Measurements from ENCODE around the gene PRDX6. TPM values are rescaled to one million over a fixed set of nuclear protein-coding genes. Genes with fewer than 3 reads are reported as not detected.
"Not testable (repeated sequence)": the region's sequence is repeated elsewhere in the genome, so short reads cannot be mapped to it uniquely, and the experiment has no call there.

Gene PRDX6
- polyA plus RNA-seq, 1 experiment = 885 TPM

DNA sequence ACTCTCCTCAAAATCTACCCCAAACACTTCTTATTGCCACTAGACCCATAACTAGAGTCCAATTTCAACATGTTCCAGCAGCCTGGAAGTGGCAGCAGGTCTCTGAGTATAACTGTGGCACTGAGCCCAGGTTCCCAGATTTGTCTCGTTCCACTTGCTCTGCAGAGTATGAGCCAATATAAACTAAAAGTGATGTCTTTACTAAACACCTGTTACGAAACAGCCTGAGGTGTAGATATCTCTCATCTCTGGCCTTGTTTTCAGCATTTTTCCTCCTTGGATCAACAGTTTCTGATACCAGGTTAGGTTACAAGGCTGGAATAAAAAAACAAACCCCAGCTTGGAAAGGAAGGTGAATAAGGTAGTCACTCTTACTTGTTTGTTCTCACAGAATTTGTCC lies 25.2 kb upstream of the PRDX6 start:
- Histone ChIP-seq H3K4me3 (ENCODE audit: low read depth, low read length) (no peak overlapping the region), H3K36me3 (ENCODE audit: control insufficient read depth, insufficient read depth, low read length) (no peaks in the 10 kb centered on the region), H3K27me3 (ENCODE audit: control insufficient read depth, insufficient read depth, low read length) (no peaks in the 10 kb centered on the region)
- CTCF ChIA-PET = interaction anchor here (0.6 to 0.9 kb wide), 2 partner anchors 27 to 649 kb away, joined by 3 read pairs; no protein-coding TSS in a partner anchor
- no peak for DNase-seq (ENCODE audit: low read depth)
- TF ChIP-seq, protein P1, sequence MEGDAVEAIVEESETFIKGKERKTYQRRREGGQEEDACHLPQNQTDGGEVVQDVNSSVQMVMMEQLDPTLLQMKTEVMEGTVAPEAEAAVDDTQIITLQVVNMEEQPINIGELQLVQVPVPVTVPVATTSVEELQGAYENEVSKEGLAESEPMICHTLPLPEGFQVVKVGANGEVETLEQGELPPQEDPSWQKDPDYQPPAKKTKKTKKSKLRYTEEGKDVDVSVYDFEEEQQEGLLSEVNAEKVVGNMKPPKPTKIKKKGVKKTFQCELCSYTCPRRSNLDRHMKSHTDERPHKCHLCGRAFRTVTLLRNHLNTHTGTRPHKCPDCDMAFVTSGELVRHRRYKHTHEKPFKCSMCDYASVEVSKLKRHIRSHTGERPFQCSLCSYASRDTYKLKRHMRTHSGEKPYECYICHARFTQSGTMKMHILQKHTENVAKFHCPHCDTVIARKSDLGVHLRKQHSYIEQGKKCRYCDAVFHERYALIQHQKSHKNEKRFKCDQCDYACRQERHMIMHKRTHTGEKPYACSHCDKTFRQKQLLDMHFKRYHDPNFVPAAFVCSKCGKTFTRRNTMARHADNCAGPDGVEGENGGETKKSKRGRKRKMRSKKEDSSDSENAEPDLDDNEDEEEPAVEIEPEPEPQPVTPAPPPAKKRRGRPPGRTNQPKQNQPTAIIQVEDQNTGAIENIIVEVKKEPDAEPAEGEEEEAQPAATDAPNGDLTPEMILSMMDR (IDR thresholded peaks at IDR 0.05; ENCODE audit: insufficient read depth, low read depth, low read length) = no peak
- POLR2A ChIA-PET = no interaction called here

- Histone ChIP-seq H3K4me3 (ENCODE audit: low read depth, low read length) (no peak overlapping the region), H3K36me3 (ENCODE audit: control insufficient read depth, insufficient read depth, low read length) (no peaks in the 10 kb centered on the region), H3K27me3 (ENCODE audit: control insufficient read depth, insufficient read depth, low read length) (no peaks in the 10 kb centered on the region)
- DNase-seq (ENCODE audit: low read depth) = no peak
- ChIA-PET POLR2A (interaction anchor here (0.9 kb wide), 1 partner anchor 414 kb away, joined by 4 read pairs; the partner anchor contains the start of gene ZBTB37), CTCF (interaction anchor here (0.7 to 1.4 kb wide), 3 partner anchors 15 to 47 kb away, joined by 3 to 5 read pairs (median 3); no protein-coding TSS in a partner anchor)
- TF ChIP-seq, protein P1 (IDR thresholded peaks at IDR 0.05; ENCODE audit: insufficient read depth, low read depth, low read length) = no peak
Observed at GRCh38 chr1:173453982-173454381, 23.2 kb upstream of the PRDX6 start.

DNA sequence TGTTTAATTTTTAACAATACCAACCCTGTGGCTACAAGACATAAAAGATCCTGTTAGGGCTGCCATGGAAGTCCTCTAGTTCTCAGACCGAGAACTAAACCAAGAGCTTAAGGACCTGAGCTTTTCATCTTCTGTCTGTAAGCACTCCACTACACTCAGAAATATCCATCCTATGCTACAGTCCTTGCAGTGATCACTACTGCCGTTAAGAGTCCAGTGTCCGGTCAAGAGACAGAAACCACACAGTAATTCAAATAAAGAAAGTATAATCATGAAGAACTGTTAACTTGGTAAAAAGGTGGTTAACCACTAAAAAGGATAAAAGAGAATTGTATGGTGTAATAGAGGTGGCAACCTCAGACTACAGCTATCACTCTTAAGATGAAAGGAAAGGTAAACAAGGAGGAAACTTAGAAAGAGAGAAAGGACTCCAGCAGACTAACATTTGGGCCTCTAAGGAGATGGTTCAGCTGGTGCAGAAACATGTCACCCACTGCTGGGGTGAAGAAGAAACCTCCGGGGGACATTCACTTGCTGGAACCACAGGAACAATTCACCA lies 22.1 kb upstream of the PRDX6 start:
- DNase-seq (ENCODE audit: low read depth) = no peak
- ChIA-PET CTCF (no interaction called here), POLR2A (no interaction called here)
- TF ChIP-seq, protein P1 (IDR thresholded peaks at IDR 0.05; ENCODE audit: insufficient read depth, low read depth, low read length) = no peak
- Histone ChIP-seq H3K27me3 (ENCODE audit: control insufficient read depth, insufficient read depth, low read length) (no peaks in the 10 kb centered on the region), H3K36me3 (ENCODE audit: control insufficient read depth, insufficient read depth, low read length) (peaks cover 4% of the 10 kb centered on the region), H3K4me3 (ENCODE audit: low read depth, low read length) (no peak overlapping the region)

DNA sequence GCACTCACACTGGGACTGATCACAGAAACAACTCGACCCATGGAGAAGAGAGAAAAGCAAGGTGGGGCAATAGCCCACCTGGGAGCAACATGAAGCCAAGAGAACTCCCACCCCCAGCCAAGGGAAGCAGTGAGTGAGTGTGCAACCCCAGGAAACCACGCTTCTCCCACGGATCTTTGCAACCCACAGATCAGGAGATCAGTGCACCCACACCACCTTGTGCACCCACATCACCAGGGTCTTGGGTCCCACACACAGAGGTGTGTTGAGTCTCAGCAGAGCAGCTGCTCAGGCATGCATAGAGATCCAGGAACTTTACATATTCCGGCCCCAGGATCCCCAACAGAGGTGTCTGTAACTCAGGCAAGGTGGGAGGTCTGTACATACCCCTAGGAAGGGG lies 17.2 kb upstream of the PRDX6 start:
- H3K27me3 ChIP-seq (ENCODE audit: control insufficient read depth, insufficient read depth, low read length) = no peaks in the 10 kb centered on the region
- POLR2A ChIA-PET = no interaction called here
- CTCF ChIA-PET = no interaction called here
- no peak overlapping the region for H3K4me3 ChIP-seq (ENCODE audit: low read depth, low read length)
- DNase-seq (ENCODE audit: low read depth) = no peak
- peaks cover 12% of the 10 kb centered on the region for H3K36me3 ChIP-seq (ENCODE audit: control insufficient read depth, insufficient read depth, low read length)
- TF ChIP-seq, protein P1 (IDR thresholded peaks at IDR 0.05; ENCODE audit: insufficient read depth, low read depth, low read length) = no peak

DNA sequence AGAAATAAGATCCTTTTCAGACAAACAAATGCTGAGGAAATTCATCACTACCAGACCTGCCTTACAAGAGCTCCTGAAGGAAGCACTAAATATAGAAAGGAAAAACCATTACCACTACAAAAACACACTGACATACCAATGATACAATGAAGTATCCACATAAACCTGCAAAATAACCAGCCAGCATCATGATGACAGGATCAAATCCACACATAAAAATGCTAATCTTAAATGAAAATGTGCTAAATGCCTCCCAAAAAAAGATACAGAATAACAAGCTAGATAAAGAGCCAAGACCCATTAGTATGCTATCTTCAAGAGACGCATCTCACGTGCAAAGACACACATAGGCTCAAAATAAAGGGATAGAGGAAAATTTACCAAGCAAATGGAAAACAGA lies 14.5 kb upstream of the PRDX6 start:
- H3K4me3 ChIP-seq (ENCODE audit: low read depth, low read length); POLR2A ChIA-PET; H3K27me3 ChIP-seq (ENCODE audit: control insufficient read depth, insufficient read depth, low read length); DNase-seq (ENCODE audit: low read depth): not testable (repeated sequence)
- CTCF ChIA-PET = interaction anchor here (1.2 to 1.3 kb wide), 3 partner anchors 11 to 33 kb away, joined by 3 read pairs; no protein-coding TSS in a partner anchor
- peaks cover 12% of the 10 kb centered on the region for H3K36me3 ChIP-seq (ENCODE audit: control insufficient read depth, insufficient read depth, low read length)

DNA sequence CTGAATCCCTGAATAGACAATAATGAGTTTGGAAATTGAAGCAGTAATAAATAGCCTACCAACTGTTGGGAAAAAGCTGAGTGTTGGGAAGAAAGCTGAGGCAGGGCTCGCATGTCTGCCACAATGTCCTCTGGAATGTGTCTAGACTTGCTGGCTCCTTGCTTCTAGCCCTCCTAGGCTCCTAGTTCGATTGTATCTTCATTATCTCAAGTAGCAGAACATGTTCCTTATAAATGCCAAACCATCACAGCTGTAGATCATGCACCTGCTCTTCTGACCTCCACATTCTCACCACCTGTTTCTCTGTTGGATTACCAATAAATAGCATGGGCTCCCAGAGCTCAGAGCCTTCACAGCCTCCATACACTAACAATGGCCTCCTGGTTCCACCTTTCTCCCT lies 12.9 kb upstream of the PRDX6 start:
- H3K4me3 ChIP-seq (ENCODE audit: low read depth, low read length); POLR2A ChIA-PET; H3K27me3 ChIP-seq (ENCODE audit: control insufficient read depth, insufficient read depth, low read length); DNase-seq (ENCODE audit: low read depth); CTCF ChIA-PET: not testable (repeated sequence)
- peaks cover 12% of the 10 kb centered on the region for H3K36me3 ChIP-seq (ENCODE audit: control insufficient read depth, insufficient read depth, low read length)

Measured in BJ (cell line).